Nephron progenitor cell (in vitro differentiated cells): ENCODE results near the gene KCNQ1.

ENCODE experiments used
- DNase-seq: peaks from one replicate; pipeline ENCODE4 v3.0.0; 2021
- H3K27ac Mint-ChIP-seq: 2 replicates; pipeline ENCODE4 v1.8.0; 2021; ENCODE audit warnings: mild to moderate bottlenecking, moderate library complexity, mixed read lengths
- H3K27me3 Mint-ChIP-seq: 2 replicates; pipeline ENCODE4 v1.8.0; 2021; ENCODE audit warnings: mild to moderate bottlenecking, low read depth, mixed read lengths; ENCODE audit not compliant: poor library complexity
- H3K36me3 Mint-ChIP-seq: 2 replicates; pipeline ENCODE4 v1.8.0; 2021; ENCODE audit warnings: low read depth, mixed read lengths
- H3K4me1 Mint-ChIP-seq: 2 replicates; pipeline ENCODE4 v1.8.0; 2021; ENCODE audit warnings: mixed read lengths
- H3K4me3 Mint-ChIP-seq: 2 replicates; pipeline ENCODE4 v1.8.0; 2021; ENCODE audit warnings: mild to moderate bottlenecking, moderate library complexity, mixed read lengths
- H3K9me3 Mint-ChIP-seq: 2 replicates; pipeline ENCODE4 v1.8.0; 2021; ENCODE audit warnings: mild to moderate bottlenecking, moderate library complexity, mixed read lengths
- CTCF ChIP-seq: fragments of 200-600 bp; sonication (generic); IDR thresholded peaks from 2 replicates; pipeline ENCODE4 v1.5.0; 2021; ENCODE audit warnings: antibody characterized with exemption

Gene KCNQ1

GRCh38 chr11:2526808-2527381 is 82.1 kb downstream of the KCNQ1 start:
- Mint-ChIP-seq H3K9me3 (no peaks in the 10 kb centered on the region), H3K4me1 (peaks cover 16% of the 10 kb centered on the region), H3K27ac (no peak overlapping the region), H3K27me3 (peaks cover 36% of the 10 kb centered on the region), H3K4me3 (no peak overlapping the region), H3K36me3 (no peaks in the 10 kb centered on the region)
- TF ChIP-seq CTCF: no peak
- peak; percentile 26 for DNase-seq

- H3K9me3 Mint-ChIP-seq: no peaks in the 10 kb centered on the region
- H3K27me3 Mint-ChIP-seq: peaks cover 34% of the 10 kb centered on the region
- peak; percentile 2 for DNase-seq
- H3K27ac Mint-ChIP-seq: no peak overlapping the region
- H3K36me3 Mint-ChIP-seq: no peaks in the 10 kb centered on the region
- no peak for TF ChIP-seq CTCF
- H3K4me3 Mint-ChIP-seq: no peak overlapping the region
- H3K4me1 Mint-ChIP-seq: peaks cover 23% of the 10 kb centered on the region
Measured at GRCh38 chr11:2527621-2528291, 82.9 kb downstream of the KCNQ1 start.

GRCh38 chr11:2528301-2529050 is 83.7 kb downstream of the KCNQ1 start:
- H3K36me3 Mint-ChIP-seq: no peaks in the 10 kb centered on the region
- H3K27me3 Mint-ChIP-seq: peaks cover 28% of the 10 kb centered on the region
- no peak for TF ChIP-seq CTCF
- peaks cover 30% of the 10 kb centered on the region for H3K4me1 Mint-ChIP-seq
- H3K9me3 Mint-ChIP-seq: no peaks in the 10 kb centered on the region
- H3K27ac Mint-ChIP-seq: no peak overlapping the region
- H3K4me3 Mint-ChIP-seq: no peak overlapping the region
- no peak for DNase-seq

- Mint-ChIP-seq H3K9me3 (no peaks in the 10 kb centered on the region), H3K4me3 (no peak overlapping the region), H3K36me3 (no peaks in the 10 kb centered on the region), H3K27me3 (peaks cover 28% of the 10 kb centered on the region), H3K27ac (no peak overlapping the region), H3K4me1 (peaks cover 31% of the 10 kb centered on the region)
- TF ChIP-seq CTCF: no peak
- no peak for DNase-seq
Measured at GRCh38 chr11:2529173-2529572, 84.4 kb downstream of the KCNQ1 start.

- DNase-seq: no peak
Measured at GRCh38 chr11:2529636-2530035, 84.8 kb downstream of the KCNQ1 start.

More at GRCh38 chr11:2529636-2530035, 84.8 kb downstream of the KCNQ1 start:
- Mint-ChIP-seq H3K4me3 (no peak overlapping the region), H3K9me3 (no peaks in the 10 kb centered on the region), H3K4me1 (peaks cover 31% of the 10 kb centered on the region), H3K36me3 (no peaks in the 10 kb centered on the region), H3K27ac (no peak overlapping the region), H3K27me3 (peaks cover 28% of the 10 kb centered on the region)
- no peak for TF ChIP-seq CTCF
